ENCODE data around the gene PELI1. TPM values are rescaled to one million over a fixed set of nuclear protein-coding genes. Genes with fewer than 3 reads are reported as not detected.

The PELI1 gene
- total RNA-seq, 1 donor, result 10.8 TPM

GRCh38 chr2:64135421-64135820 is 8.8 kb downstream of the PELI1 start:
- TF ChIP-seq, protein P1, sequence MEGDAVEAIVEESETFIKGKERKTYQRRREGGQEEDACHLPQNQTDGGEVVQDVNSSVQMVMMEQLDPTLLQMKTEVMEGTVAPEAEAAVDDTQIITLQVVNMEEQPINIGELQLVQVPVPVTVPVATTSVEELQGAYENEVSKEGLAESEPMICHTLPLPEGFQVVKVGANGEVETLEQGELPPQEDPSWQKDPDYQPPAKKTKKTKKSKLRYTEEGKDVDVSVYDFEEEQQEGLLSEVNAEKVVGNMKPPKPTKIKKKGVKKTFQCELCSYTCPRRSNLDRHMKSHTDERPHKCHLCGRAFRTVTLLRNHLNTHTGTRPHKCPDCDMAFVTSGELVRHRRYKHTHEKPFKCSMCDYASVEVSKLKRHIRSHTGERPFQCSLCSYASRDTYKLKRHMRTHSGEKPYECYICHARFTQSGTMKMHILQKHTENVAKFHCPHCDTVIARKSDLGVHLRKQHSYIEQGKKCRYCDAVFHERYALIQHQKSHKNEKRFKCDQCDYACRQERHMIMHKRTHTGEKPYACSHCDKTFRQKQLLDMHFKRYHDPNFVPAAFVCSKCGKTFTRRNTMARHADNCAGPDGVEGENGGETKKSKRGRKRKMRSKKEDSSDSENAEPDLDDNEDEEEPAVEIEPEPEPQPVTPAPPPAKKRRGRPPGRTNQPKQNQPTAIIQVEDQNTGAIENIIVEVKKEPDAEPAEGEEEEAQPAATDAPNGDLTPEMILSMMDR (IDR thresholded peaks at IDR 0.05; ENCODE audit: insufficient read depth, low read depth, low read length), result no peak
- no peak for DNase-seq (ENCODE audit: low read depth)
- H3K4me3 ChIP-seq (ENCODE audit: low read depth, low read length), result no peak overlapping the region

DNA sequence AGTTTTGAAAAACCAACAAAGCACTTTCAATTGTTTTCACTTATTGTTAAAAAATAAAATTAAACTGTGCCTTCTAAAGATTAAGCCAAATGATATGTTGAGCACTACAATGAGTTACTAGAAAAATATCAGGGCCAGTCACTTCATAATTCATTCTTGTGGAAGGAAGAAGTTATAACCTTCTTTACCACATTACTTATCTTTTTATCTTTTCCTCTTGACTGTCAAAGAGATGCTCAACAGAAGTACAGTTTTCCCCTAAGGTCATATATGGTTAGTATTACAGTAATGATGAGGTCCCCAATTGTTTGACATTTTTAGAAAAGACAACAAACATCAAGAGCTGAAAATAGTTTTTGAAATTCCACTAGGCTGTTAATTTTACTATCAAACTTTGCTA is 9.4 kb downstream of the PELI1 start:
- no peak overlapping the region for H3K4me3 ChIP-seq (ENCODE audit: low read depth, low read length)
- TF ChIP-seq, protein P1 (IDR thresholded peaks at IDR 0.05; ENCODE audit: insufficient read depth, low read depth, low read length), result no peak
- peak; percentile 64 for DNase-seq (ENCODE audit: low read depth)

GRCh38 chr2:64133828-64134227 is 10.4 kb downstream of the PELI1 start:
- H3K4me3 ChIP-seq (ENCODE audit: low read depth, low read length), result no peak overlapping the region
- DNase-seq (ENCODE audit: low read depth), result no peak
- TF ChIP-seq, protein P1 (IDR thresholded peaks at IDR 0.05; ENCODE audit: insufficient read depth, low read depth, low read length), result no peak

DNA sequence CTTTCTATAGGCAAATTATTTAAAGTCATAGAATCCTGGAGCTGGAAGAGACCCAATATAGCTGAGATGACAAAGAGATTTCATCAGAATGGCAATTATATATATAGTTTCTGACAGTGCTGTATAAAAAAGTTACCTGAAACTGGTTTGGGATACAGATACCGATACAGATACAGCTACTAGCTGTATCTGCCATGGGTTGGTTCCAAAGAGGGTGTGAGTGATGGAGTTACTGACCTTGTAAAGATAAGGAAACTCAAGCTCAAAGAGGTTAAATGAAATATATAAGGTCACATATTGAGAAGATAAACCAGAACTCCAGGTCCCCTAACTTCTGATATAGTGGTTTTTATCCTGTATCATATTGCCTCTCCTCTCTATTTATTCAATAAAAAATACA is 10.9 kb downstream of the PELI1 start:
- DNase-seq (ENCODE audit: low read depth), result no peak
- TF ChIP-seq, protein P1 (IDR thresholded peaks at IDR 0.05; ENCODE audit: insufficient read depth, low read depth, low read length), result no peak

GRCh38 chr2:64130333-64130732 is 13.9 kb downstream of the PELI1 start:
- H3K4me3 ChIP-seq (ENCODE audit: low read depth, low read length), result no peak overlapping the region
- DNase-seq (ENCODE audit: low read depth), result no peak
- TF ChIP-seq, protein P1 (IDR thresholded peaks at IDR 0.05; ENCODE audit: insufficient read depth, low read depth, low read length), result no peak

More for the DNA sequence above, 10.9 kb downstream of the PELI1 start:
- no peak overlapping the region for H3K4me3 ChIP-seq (ENCODE audit: low read depth, low read length)

GRCh38 chr2:64128943-64129391 is 15.3 kb downstream of the PELI1 start:
- DNase-seq (ENCODE audit: low read depth), result no peak
- no peak overlapping the region for H3K4me3 ChIP-seq (ENCODE audit: low read depth, low read length)
- TF ChIP-seq, protein P1 (IDR thresholded peaks at IDR 0.05; ENCODE audit: insufficient read depth, low read depth, low read length), result no peak

- TF ChIP-seq, protein P1 (IDR thresholded peaks at IDR 0.05; ENCODE audit: insufficient read depth, low read depth, low read length), result no peak
- H3K4me3 ChIP-seq (ENCODE audit: low read depth, low read length), result no peak overlapping the region
- DNase-seq (ENCODE audit: low read depth), result no peak
These were observed 15.8 kb downstream of the PELI1 start for GRCh38 chr2:64128406-64128805.
